SK-N-SH (cell line): ENCODE data around the gene IPCEF1.
"Not testable (repeated sequence)": the region's sequence is repeated elsewhere in the genome, so short reads cannot be mapped to it uniquely, and the experiment has no call there.

Source experiments
- EP300 ChIP-seq, 2 experiments: IDR thresholded peaks; 2 replicates each; pipeline versions ENCODE4 v1.4.0 to v1.6.1; 2012; ENCODE audit warnings: borderline replicate concordance in 1 of 2, low read depth in 1 of 2, low read length in 1 of 2
- GABPA ChIP-seq: IDR thresholded peaks from 2 replicates; pipeline ENCODE4 v1.4.0; 2012; ENCODE audit warnings: low read depth, mild to moderate bottlenecking
- POLR2AphosphoS5 ChIP-seq: IDR thresholded peaks from 2 replicates; pipeline ENCODE4 v1.6.1; 2012; ENCODE audit warnings: low read depth, low read length
- RAD21 ChIP-seq: IDR thresholded peaks from 2 replicates; pipeline ENCODE4 v1.6.1; 2012; ENCODE audit warnings: mild to moderate bottlenecking, low read length
- RFX5 ChIP-seq: IDR thresholded peaks from 2 replicates; pipeline ENCODE4 v1.6.1; 2012; ENCODE audit warnings: mild to moderate bottlenecking, improper control_type of control experiment, low read length
- RXRA ChIP-seq: IDR thresholded peaks from 2 replicates; pipeline ENCODE4 v1.4.0; 2012; ENCODE audit warnings: low read depth, mild to moderate bottlenecking, borderline replicate concordance
- YY1 ChIP-seq: IDR thresholded peaks from 2 replicates; pipeline ENCODE4 v1.4.0; 2012; ENCODE audit warnings: low read depth, mild to moderate bottlenecking
- TF ChIP-seq, protein P1 (sequence below): fragments of 150-350 bp; IDR thresholded peaks from 2 replicates; pipeline ENCODE4 v1.6.1; 2017; ENCODE audit warnings: antibody characterized with exemption, low read length, low read depth, borderline replicate concordance
- TF ChIP-seq, protein P2 (sequence below): fragments of 200-600 bp; sonication (generic); IDR thresholded peaks from 2 replicates; pipeline ENCODE4 v1.6.1; 2017; ENCODE audit warnings: antibody characterized with exemption, mild to moderate bottlenecking, moderate library complexity

DNA sequence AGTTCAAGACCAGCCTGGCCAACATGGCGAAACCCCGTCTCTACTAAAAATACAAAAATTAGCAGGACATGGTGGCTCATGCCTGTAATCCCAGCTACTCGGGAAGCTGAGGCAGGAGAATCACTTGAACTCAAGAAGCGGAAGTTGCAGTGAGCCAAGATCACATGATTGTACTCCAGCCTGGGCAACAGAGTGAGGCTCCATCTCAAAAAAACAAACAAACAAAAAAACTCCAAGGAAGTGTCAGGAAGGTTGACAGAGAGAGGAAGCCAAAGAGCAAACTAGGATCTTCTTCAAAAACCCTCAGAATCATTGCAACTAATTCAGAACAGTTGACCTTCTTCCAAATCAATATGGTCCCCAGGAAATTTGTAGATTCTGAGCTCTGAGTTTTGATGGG, 154.9 kb downstream of the IPCEF1 start:
- not testable (repeated sequence) for TF ChIP-seq RFX5; GABPA; EP300 (IDR thresholded peaks at IDR 0.05; ENCODE audit: borderline replicate concordance in 1 of 2, low read depth in 1 of 2, low read length in 1 of 2); POLR2AphosphoS5; RXRA; RAD21; YY1
- TF ChIP-seq, protein P1, sequence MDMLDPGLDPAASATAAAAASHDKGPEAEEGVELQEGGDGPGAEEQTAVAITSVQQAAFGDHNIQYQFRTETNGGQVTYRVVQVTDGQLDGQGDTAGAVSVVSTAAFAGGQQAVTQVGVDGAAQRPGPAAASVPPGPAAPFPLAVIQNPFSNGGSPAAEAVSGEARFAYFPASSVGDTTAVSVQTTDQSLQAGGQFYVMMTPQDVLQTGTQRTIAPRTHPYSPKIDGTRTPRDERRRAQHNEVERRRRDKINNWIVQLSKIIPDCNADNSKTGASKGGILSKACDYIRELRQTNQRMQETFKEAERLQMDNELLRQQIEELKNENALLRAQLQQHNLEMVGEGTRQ: not testable (repeated sequence)
- TF ChIP-seq, protein P2, sequence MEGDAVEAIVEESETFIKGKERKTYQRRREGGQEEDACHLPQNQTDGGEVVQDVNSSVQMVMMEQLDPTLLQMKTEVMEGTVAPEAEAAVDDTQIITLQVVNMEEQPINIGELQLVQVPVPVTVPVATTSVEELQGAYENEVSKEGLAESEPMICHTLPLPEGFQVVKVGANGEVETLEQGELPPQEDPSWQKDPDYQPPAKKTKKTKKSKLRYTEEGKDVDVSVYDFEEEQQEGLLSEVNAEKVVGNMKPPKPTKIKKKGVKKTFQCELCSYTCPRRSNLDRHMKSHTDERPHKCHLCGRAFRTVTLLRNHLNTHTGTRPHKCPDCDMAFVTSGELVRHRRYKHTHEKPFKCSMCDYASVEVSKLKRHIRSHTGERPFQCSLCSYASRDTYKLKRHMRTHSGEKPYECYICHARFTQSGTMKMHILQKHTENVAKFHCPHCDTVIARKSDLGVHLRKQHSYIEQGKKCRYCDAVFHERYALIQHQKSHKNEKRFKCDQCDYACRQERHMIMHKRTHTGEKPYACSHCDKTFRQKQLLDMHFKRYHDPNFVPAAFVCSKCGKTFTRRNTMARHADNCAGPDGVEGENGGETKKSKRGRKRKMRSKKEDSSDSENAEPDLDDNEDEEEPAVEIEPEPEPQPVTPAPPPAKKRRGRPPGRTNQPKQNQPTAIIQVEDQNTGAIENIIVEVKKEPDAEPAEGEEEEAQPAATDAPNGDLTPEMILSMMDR: not testable (repeated sequence)
